ENCODE results near the gene KCNK15.
"Not testable (repeated sequence)": the region's sequence is repeated elsewhere in the genome, so short reads cannot be mapped to it uniquely, and the experiment has no call there.

The KCNK15 gene

DNA sequence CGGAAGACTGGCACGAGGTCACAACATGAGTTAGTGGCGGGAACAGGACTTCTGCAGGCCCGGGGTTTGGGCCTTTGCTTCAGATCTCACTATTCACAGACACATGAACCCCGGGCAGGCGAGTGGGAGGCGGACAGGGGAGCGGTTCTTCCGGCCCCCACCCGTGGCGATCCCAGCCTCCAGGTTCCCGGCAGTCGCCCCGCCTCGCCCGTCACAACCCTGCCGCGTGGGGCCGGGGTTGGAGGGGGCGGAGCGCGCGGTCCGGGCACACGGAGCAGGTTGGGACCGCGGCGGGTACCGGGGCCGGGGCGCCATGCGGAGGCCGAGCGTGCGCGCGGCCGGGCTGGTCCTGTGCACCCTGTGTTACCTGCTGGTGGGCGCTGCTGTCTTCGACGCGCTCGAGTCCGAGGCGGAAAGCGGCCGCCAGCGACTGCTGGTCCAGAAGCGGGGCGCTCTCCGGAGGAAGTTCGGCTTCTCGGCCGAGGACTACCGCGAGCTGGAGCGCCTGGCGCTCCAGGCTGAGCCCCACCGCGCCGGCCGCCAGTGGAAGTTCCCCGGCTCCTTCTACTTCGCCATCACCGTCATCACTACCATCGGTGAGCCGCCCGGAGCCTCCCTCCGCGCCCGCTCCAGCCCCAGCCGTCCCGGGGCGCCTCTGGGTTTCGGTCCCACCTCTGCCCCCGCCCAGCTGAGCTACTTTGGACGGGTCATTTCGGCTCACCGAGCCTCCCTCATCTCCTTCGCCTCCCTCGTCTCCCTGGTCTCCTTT is at the start of gene KCNK15:
KCNK15 (plus strand) TSS at position 268 of the 769 bp plus-strand sequence; CDS start at position 314, 46 bp downstream.
- peak; percentile 41 to 56 for DNase-seq (ENCODE audit: low read depth in 2 of 2)

DNA sequence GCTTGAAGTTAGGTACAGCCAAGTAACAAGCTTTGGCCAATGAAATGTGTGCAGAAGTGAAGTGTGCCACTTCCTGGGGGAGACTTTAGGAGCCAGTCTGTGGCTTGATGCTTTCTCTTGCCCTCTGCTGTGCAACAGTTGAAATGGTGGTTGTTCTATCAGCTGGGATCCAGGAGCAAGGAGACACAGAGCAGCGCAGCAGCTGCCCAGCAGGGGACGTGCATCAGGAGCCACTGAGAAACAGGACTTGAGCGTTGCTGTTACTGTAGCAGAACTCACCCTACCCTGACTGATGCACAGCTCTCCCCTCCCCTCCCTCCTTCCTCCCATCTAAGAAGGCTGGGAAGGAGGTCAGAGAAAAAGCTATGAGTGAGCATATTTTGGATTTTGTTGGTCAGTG is 49.4 kb upstream of the KCNK15 start:
- DNase-seq (ENCODE audit: low read depth in 2 of 2): no peak

DNA sequence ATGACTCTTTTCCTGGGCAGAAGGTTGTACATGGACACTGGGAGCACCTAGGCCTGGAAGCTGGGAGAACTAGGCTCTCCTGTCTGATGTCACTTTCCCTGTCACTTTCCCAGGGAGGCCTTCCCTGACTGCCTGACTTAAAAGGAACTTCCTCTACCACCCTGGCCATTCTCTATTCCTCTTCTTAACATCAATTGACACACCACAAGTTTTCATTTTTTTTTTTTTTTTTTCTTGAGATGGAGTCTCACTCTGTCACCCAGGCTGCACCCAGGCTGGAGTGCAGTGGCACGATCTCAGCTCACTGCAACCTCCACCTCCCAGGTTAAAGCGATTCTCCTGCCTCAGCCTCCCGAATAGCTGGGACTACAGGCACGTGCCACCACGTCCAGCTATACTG is 48.6 kb upstream of the KCNK15 start:
- not testable (repeated sequence) for DNase-seq (ENCODE audit: low read depth in 2 of 2)

DNA sequence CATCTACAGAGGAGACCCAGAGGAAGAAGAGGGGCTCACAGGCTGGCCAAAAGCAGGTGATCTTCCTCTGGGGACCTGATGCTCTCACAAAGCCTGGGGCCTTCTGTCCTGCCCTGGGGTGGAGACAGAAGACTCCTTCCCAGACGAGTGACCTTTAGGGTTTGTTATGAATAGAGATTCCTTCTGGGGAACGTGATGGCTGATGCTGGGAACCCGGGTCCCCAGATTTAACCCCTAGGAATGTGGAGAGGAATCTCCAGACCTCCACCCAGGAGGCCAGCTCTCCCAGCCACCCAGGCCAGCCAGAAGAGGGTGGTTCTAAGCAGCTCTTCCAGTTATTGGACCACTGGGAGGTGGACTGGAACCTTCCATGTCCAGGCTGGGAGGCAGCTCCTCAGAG is 47.3 kb upstream of the KCNK15 start:
- no peak for DNase-seq (ENCODE audit: low read depth in 2 of 2)

DNA sequence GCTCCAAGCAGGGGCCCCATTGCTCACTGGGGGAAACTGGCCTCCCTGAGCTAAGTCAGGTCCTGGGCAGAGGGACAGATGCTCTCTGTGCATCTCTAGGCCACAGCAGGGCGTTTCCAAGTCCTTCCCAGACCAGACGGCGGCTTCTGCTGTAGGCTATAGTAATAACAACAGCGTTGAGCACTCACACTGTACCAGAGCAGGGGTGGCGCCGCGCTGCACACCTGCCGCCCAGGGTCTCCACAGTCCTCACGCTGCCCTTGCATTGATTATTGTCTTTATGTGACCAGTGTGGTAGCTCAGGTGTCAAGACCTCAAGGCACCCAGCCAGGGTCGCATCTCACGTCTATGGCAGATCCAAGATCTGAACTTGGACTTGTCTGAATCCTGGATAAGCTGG is 45.4 kb upstream of the KCNK15 start:
- no peak for DNase-seq (ENCODE audit: low read depth in 2 of 2)

DNA sequence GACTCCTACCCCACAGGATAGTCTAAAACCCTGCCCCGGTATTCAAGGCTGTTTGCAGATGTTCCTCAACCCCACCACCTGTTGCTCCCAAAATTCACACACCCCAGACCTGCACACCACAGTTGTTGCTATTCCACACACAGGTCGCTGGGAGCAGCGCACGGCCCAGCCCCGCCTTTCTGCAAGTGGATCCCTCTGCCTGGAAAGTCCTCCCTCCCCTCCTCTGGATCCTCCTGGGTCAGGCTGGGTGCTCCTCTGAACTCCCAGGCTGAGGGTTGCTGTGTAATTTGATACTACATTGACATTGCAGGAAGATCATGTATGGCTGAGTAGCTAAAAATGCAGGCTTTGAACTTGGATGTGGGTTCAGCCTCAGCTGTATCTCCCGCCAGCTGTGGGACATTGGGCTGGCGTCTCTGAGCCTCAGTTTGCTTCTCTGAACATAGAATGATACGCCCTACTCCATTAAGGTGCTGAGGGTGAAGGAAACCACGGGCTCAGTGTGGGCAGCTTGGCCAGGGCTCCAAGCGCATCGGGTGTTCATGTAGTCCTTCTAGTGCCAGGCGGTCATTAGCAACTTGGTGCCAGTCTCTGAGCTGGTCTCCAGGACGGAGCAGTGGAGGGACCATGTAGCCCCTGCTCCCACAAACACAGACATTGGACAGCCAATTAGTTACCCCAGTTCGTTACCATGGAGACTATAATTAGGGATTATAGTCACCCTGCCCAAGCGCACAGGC is 44.4 kb upstream of the KCNK15 start:
- no peak for DNase-seq (ENCODE audit: low read depth in 2 of 2)

DNA sequence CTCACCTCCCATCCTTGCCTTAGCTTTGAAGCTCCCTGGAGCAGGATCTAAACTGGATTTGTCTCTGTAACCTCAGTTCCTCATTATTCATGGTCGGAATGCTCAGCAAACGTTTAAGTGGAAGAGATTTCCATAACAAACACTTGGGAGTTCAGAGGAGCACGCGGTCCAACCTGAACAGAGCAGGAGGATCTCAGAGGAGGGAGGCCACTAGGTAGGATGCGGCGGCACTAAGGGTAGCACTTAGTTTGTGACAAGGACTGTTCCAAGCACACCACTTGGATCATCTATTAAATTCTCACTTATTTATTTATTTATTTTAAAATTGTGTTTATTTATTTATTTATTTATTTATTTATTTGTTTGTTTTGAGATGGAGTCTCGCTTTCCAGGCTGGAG is 43.8 kb upstream of the KCNK15 start:
- DNase-seq (ENCODE audit: low read depth in 2 of 2): no peak

DNA sequence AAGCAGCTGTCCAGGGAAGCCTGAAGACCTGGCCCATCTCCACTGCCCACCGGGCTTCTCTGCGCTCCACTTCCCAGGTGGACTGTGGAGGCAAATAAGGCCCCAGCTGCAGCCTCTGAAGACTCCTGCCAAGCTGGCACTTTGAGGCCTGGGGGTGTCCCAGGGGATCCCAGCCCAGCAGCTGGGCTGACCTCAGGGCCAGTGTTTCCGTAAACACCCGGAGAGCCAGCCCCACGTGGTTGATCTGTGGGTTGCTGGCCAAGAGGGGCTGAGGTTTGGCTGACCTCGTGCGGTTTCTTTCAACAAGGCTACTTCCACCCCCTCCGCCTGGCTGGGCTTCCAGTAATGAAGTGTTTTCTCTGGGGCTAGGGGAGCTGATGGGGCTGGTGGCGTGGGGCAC is 42.9 kb upstream of the KCNK15 start:
- DNase-seq (ENCODE audit: low read depth in 2 of 2): no peak

DNA sequence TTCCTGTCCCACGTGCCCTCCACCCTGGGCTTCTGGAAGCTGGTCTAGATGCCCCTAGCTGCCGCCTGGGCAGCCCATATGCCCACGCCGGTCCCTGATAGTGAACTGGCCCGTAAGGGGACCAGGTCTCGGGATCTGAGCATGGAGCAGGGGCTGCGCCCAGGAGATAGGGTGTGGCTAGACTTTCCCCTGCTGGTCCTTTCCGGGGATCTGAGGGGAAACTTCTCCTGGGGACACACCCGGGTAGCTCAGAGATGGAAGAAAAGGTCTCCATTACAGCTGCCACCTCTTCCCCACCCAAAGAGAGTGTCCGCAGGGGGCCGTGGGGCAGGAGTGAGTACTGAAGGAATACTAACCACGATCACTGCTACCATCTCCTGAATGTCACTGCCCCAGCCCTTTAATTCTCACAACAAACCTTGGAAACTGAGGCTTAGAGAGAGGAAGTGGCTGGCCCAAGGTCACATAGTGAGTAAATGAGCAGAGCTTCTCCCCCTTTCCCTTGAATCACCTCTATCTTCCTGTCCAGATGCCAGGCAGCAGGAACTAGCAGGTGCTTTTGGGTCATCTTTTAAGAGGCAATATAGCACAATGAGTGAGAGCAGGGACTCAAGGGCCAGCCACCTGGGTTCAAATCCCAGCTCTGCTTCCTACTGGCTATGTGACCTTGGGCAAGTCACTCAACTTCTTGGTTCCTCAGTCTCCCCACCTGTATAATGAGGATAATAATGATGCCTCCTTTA is 42.3 kb upstream of the KCNK15 start:
- no peak for DNase-seq (ENCODE audit: low read depth in 2 of 2)

DNA sequence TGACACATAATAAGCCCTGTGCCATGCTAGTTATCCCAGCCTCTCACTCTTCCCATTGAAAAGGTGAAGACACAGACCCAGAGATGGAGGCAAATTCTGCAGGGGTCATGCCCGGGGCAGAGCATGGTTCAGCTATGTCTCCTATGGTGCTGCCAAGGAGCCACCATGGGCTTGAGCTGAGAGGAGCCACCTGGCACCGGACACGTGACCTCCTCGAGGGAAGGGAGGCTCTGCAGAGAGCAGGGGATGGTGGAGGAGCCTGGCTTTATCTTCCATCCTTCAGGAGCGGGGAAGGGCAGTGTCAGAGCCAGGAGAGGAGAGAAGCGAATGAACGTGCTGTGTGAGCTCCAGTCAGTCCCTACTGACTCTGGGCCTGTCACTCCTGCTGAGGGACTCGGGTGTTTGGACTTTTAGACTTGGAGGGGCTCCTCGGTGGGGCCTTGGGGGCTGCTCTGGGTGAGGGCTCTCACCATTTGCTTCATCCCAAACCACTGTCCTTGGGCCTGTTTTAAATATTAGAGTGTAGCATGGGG is 41.6 kb upstream of the KCNK15 start:
- no peak for DNase-seq (ENCODE audit: low read depth in 2 of 2)

DNA sequence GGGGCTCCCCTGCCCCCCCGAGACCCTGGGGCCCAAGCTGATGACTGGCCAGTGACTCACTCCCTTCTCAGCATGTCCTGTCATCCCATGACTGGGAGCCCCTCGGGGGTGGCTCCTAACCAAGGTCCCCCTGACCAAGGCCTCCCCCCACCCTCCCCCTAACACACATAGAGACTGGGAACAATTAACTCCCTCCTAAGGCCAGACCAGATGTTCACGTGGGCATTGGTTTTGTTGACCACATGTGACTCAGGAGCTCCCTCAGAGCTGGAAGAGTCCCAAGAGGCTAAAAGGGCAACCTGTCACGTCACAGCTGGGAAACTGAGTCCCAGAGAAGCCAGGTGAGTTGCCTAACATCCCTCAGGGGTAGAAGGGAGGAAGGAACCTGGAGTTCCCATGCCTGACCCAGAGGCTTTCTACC is 41.1 kb upstream of the KCNK15 start:
- DNase-seq (ENCODE audit: low read depth in 2 of 2): no peak

DNA sequence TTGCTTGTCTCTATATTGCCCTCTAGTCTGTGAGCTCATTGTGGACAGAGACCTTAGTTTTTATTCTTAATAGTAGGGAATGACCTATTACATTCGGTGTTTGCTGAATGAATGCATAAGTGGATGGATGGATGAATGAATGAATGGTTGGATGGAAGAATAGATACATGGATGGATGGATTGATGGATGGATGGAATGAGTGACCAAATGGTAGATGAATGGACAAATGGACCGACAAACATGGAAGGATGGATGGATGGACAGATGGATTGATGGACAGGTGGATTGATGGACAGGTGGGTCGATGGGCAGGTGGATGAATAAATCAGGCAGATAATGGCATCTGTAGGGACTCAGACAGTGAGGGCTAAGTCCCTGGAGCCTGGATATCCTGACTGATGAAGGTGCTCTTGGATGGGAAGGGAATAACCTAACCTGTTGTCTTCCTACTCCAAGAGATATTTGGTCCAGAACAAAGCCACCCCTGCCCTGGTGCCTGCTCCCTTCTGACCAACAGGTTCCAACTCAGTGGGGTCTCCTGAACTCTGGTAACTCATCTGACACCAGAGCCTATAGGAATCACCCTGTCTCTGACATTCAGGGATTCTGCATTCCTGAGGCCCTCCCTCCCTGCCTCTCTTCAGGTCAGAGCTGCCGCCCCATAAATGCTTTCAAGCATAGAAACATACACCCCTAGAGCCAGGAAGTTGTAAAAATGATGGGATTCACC is 40.1 kb upstream of the KCNK15 start:
- DNase-seq (ENCODE audit: low read depth in 2 of 2): no peak

DNA sequence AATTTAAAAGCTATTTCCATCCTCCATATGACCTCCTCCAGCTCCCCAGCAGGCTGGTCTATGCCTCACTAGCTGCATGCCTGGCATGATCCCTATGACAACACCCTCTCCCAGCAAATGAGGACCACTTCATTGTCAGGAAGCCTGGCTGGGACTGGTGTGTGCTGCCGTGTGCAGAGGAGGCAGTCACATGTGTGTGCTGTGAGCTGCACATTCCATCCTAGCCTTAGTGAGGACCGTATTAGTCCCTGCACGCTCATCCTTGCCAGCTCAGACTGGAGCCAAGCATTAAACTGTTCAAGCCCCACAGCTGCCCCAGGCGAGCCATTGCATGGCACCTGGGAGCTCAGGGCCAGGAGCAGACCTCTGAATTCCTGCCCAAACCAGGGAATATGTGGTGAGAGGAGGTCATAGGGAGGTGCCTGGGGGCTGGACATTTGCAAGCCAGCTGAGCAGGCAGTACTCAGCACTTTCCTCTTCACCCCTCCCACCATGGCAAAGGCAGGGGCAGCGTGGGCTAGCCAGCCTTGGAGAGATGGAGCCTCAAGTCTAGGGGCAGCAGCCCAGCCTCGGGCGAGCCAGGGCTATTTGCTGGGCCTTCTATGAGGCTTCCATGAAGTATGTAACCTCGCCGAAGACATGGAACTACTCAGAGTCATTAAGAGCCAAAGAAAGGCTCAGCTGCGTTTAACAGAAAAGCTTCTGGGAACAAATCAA is 39.2 kb upstream of the KCNK15 start:
- DNase-seq (ENCODE audit: low read depth in 2 of 2): no peak

DNA sequence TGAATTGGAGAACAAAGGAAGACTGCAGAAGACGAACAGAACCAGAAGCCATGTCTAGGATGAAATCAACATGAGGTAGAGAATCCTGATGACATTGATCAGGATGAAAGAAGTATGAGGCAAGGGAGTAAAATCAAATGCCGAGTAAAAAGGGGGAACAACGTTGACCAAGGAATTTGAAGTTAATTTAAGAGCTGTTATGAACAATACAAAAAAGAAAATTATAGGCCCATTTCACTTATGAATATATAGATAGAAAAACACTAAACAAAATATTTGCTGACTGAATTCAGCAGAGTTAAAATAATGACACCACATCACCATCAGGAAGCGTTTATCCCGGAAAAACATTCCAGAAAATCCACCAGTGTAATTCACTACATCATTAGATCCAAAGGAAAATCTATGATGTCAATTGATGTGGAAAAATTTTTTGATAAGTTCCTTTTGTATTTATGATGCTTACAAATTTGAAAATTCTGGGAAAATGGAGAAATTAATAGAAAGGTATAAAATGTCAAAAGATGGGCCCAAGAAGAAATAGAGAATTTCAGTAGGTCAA is 38.6 kb upstream of the KCNK15 start:
- no peak for DNase-seq (ENCODE audit: low read depth in 2 of 2)

DNA sequence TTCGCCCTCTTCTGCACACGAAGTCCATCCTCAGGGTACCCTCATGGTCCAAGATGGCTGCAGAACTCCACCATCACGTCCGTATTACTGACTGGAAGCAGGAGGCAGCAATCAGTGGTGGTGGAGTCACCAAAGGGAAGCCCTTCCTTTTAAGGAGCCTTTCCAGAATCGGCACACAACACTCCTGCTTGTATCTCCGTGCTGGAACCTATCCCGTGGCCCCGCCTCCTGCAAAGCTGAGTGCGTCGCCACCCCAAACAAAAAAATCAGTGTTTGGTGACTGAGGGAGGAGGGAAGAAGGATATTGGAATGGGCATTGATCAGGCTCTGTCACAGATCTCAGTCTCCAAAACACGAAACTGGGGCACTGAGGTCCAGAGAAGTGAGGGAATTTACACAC is 36.3 kb upstream of the KCNK15 start:
- no peak for DNase-seq (ENCODE audit: low read depth in 2 of 2)

DNA sequence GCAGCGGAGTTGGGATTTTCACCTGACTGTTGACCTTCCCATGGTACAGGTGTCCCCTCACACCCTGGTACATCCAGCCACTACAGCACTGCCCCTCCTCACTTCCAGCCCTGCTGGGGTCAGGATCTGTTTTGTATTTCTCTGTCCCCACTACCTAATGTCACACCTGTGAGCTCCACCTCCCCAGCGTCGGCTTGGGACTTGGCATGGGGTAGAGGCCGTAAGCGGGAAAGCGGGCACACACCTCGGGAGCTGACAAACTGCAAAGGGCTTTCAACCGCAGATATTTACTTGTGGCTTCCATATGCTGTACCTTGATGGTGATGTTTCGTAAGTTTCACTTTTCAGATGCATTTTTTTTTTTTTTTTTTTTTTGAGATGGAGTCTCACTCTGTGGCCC is 35.9 kb upstream of the KCNK15 start:
- DNase-seq (ENCODE audit: low read depth in 2 of 2): no peak

DNA sequence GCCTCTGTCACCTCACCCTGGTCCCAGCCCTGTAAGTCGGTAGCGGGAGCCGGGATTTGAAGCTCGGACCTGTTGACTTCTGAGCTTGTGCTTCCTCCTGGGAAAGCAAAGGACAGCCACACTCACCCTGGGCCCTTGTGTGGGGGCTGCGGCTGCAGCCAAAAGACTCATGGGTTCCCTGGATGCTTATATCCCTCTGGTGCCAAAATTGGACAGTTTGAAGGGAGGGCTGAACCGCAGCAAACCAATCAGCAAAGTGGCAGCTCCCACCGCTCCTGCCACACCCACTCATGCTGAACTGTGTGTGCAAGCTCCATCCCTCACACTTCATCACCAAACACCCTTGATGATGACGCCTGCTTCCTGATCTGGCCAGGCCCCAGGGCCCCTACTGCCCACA is 34.4 kb upstream of the KCNK15 start:
- no peak for DNase-seq (ENCODE audit: low read depth in 2 of 2)

DNA sequence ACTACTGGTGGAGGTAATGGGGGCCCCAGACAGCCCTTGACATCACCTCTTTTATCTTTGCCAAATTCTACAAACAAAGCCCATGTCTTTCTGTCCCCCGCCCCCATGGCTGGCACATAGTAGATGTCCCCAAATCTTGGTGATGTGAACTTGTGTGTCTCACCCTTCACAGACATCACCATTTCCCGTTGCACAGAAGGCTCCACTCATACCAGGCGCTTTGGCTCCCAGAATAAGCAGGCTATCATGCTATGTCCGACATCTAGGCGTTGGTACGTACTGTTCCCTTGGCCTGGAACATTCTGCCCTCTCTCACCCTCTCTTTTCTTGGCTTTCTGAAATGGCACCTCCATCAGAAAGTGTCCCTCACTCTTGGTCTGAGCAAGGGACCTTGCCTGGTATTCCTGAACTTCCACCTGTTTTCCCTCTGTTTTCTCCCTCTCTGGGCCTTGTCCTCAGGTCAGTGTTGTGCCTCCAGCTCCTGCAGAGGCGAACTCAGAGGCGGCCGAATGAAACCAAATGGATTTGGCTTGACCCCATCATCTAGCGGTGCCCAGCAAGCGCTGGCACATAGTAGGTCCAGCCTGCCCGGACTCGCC is 31.5 kb upstream of the KCNK15 start:
- DNase-seq (ENCODE audit: low read depth in 2 of 2): no peak

DNA sequence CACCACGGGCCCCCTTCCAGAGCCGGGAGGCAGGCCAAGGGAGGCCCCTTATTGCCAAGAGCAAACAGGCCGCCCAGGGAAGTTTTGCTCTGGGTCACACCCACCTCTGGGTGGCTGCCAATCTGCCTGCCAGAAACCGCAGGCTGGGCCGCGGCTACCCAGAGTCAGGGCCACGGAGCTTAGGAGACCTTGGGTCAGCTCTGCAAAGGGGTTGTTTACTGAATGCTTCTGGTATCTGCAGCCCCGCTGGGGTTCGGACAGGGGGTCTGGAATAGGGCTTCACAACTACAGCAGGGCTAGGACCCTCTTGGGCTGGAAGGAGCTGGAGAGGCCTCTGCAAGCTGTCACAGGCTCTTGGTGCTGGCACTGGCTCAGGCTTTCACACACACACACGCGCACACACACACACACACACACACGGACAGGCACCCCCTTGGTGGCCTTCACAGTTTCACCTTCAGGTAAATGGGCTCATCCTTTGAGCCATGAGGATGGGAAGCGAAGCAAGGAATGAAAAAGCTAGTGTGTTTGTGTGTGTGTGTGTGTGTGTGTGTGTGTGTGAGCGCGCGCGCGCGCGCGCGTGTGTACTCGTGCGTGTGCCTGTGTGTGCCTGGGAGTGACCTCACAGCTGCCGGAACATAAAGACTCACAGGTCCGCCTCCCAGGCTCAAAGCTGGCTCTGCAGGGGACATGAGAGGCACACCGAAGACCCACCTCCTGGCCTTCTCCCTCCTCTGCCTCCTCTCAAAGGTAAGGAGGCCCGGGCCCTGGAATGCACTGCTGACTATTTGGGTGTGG is 30.8 kb upstream of the KCNK15 start, which contains the start of gene CCN5:
CCN5 (plus strand) TSS at position 669 of the 798 bp plus-strand sequence; CDS start at position 691, 22 bp downstream.
- DNase-seq (ENCODE audit: low read depth in 2 of 2): no peak

Data from stimulated activated CD4-positive, alpha-beta T cell treated with anti-CD3 and anti-CD28 coated beads, Interleukin-1b, Interleukin-23, amount 100 ng/mL, for 4 hours (primary cell).